ENCODE results near the gene EME2. TPM values are rescaled to one million over a fixed set of nuclear protein-coding genes. Genes with fewer than 3 reads are reported as not detected.
"Not testable (repeated sequence)": the region's sequence is repeated elsewhere in the genome, so short reads cannot be mapped to it uniquely, and the experiment has no call there.

Gene EME2
- total RNA-seq, 2 experiments from 2014 or later: 28.6 to 30.8 TPM

GRCh38 chr16:1732071-1732470 lies 40.5 kb upstream of the EME2 start:
- TF ChIP-seq CTCF (IDR thresholded peaks at IDR 0.05): no peak
- H3K27ac Mint-ChIP-seq: no peak overlapping the region
- no peaks in the 10 kb centered on the region for H3K27me3 Mint-ChIP-seq
- H3K9me3 Mint-ChIP-seq: no peaks in the 10 kb centered on the region
- CTCF ChIA-PET: interaction anchor here (1.3 kb wide), 1 partner anchor 26 kb away, joined by 4 read pairs; the partner anchor contains the start of gene MAPK8IP3
- ATAC-seq (ENCODE audit: poor library complexity): no peak
- H3K36me3 Mint-ChIP-seq (ENCODE audit: low read depth): peaks cover 29% of the 10 kb centered on the region
- DNase-seq: peak in 1 of 14 experiments; percentile 6
- no peaks in the 10 kb centered on the region for H3K27me3 ChIP-seq (ENCODE audit: control insufficient read depth in 1 of 2, insufficient read depth in 2 of 2, low read length in 2 of 2)
- intact Hi-C loops (cut with DNase I, micrococcal nuclease): no loop called here
- peaks cover 6% of the 10 kb centered on the region for H3K4me1 Mint-ChIP-seq (ENCODE audit: low read depth)
- peaks cover 0 to 6% of the 10 kb centered on the region in 2 experiments for H3K9me3 ChIP-seq (ENCODE audit: control insufficient read depth in 1 of 2, insufficient read depth in 1 of 2, low read length in 2 of 2)
- POLR2A ChIA-PET: no interaction called here
- no peaks in the 10 kb centered on the region for H3K4me1 ChIP-seq (ENCODE audit: insufficient read depth, low read length)
- no peak overlapping the region for H3K4me3 ChIP-seq (ENCODE audit: low read length)
- H3K4me3 Mint-ChIP-seq: no peak overlapping the region
- H3K36me3 ChIP-seq (ENCODE audit: insufficient read depth, low read length): peaks cover 58% of the 10 kb centered on the region
- no peak overlapping the region for H3K27ac ChIP-seq (ENCODE audit: low read depth in 1 of 2, low read length in 2 of 2)

- H3K27me3 Mint-ChIP-seq; ATAC-seq (ENCODE audit: poor library complexity); H3K27ac ChIP-seq (ENCODE audit: low read depth in 1 of 2, low read length in 2 of 2); H3K4me3 ChIP-seq (ENCODE audit: low read length); H3K4me3 Mint-ChIP-seq; DNase-seq; H3K27ac Mint-ChIP-seq; H3K9me3 Mint-ChIP-seq; H3K4me1 Mint-ChIP-seq (ENCODE audit: low read depth); intact Hi-C loops (cut with DNase I, micrococcal nuclease); H3K4me1 ChIP-seq (ENCODE audit: insufficient read depth, low read length); H3K27me3 ChIP-seq (ENCODE audit: control insufficient read depth in 1 of 2, insufficient read depth in 2 of 2, low read length in 2 of 2); H3K9me3 ChIP-seq (ENCODE audit: control insufficient read depth in 1 of 2, insufficient read depth in 1 of 2, low read length in 2 of 2): not testable (repeated sequence)
- CTCF ChIA-PET: interaction anchor here (1.3 kb wide), 1 partner anchor 27 kb away, joined by 4 read pairs; the partner anchor contains the start of gene MAPK8IP3
- H3K36me3 Mint-ChIP-seq (ENCODE audit: low read depth): peaks cover 24% of the 10 kb centered on the region
- POLR2A ChIA-PET: interaction anchor here (0.6 to 1.1 kb wide), 2 partner anchors 11 to 190 kb away, joined by 3 read pairs; no protein-coding TSS in a partner anchor
- H3K36me3 ChIP-seq (ENCODE audit: insufficient read depth, low read length): peaks cover 53% of the 10 kb centered on the region
Measured at GRCh38 chr16:1732551-1732987, 40.0 kb upstream of the EME2 start.

- no peak overlapping the region for H3K27ac Mint-ChIP-seq
- no peak for ATAC-seq (ENCODE audit: poor library complexity)
- POLR2A ChIA-PET: no interaction called here
- H3K36me3 ChIP-seq (ENCODE audit: insufficient read depth, low read length): peaks cover 41% of the 10 kb centered on the region
- no peaks in the 10 kb centered on the region for H3K27me3 ChIP-seq (ENCODE audit: control insufficient read depth in 1 of 2, insufficient read depth in 2 of 2, low read length in 2 of 2)
- no peaks in the 10 kb centered on the region for H3K4me1 Mint-ChIP-seq (ENCODE audit: low read depth)
- intact Hi-C loops (cut with DNase I, micrococcal nuclease): no loop called here
- H3K9me3 Mint-ChIP-seq: no peaks in the 10 kb centered on the region
- H3K9me3 ChIP-seq (ENCODE audit: control insufficient read depth in 1 of 2, insufficient read depth in 1 of 2, low read length in 2 of 2): peaks cover 0 to 9% of the 10 kb centered on the region in 2 experiments
- no peak overlapping the region for H3K27ac ChIP-seq (ENCODE audit: low read depth in 1 of 2, low read length in 2 of 2)
- no peak overlapping the region for H3K4me3 ChIP-seq (ENCODE audit: low read length)
- peak in 1 of 14 experiments; percentile 16 for DNase-seq
- no peaks in the 10 kb centered on the region for H3K27me3 Mint-ChIP-seq
- CTCF ChIA-PET: no interaction called here
- no peak for TF ChIP-seq CTCF (IDR thresholded peaks at IDR 0.05)
- no peak overlapping the region for H3K4me3 Mint-ChIP-seq
- peaks cover 15% of the 10 kb centered on the region for H3K36me3 Mint-ChIP-seq (ENCODE audit: low read depth)
- no peaks in the 10 kb centered on the region for H3K4me1 ChIP-seq (ENCODE audit: insufficient read depth, low read length)
Measured at GRCh38 chr16:1734123-1734522, 38.5 kb upstream of the EME2 start.

- H3K27ac ChIP-seq (ENCODE audit: low read depth in 1 of 2, low read length in 2 of 2): no peak overlapping the region
- peaks cover 34% of the 10 kb centered on the region for H3K36me3 ChIP-seq (ENCODE audit: insufficient read depth, low read length)
- H3K9me3 ChIP-seq (ENCODE audit: control insufficient read depth in 1 of 2, insufficient read depth in 1 of 2, low read length in 2 of 2): peaks cover 0 to 16% of the 10 kb centered on the region in 2 experiments
- CTCF ChIA-PET: no interaction called here
- Mint-ChIP-seq H3K27me3 (no peaks in the 10 kb centered on the region), H3K27ac (no peak overlapping the region), H3K4me3 (no peak overlapping the region), H3K36me3 (ENCODE audit: low read depth) (peaks cover 8% of the 10 kb centered on the region), H3K4me1 (ENCODE audit: low read depth) (no peaks in the 10 kb centered on the region), H3K9me3 (no peaks in the 10 kb centered on the region)
- DNase-seq: no peak
- intact Hi-C loops (cut with DNase I, micrococcal nuclease): no loop called here
- no peaks in the 10 kb centered on the region for H3K4me1 ChIP-seq (ENCODE audit: insufficient read depth, low read length)
- POLR2A ChIA-PET: no interaction called here
- TF ChIP-seq CTCF (IDR thresholded peaks at IDR 0.05): no peak
- H3K4me3 ChIP-seq (ENCODE audit: low read length): no peak overlapping the region
- H3K27me3 ChIP-seq (ENCODE audit: control insufficient read depth in 1 of 2, insufficient read depth in 2 of 2, low read length in 2 of 2): no peaks in the 10 kb centered on the region
- peak; percentile 37 for ATAC-seq (ENCODE audit: poor library complexity)
Measured at GRCh38 chr16:1734816-1735215, 37.8 kb upstream of the EME2 start.

Data from CD4-positive, alpha-beta T cell (primary cell).